Stimulated activated CD8-positive, alpha-beta memory T cell treated with anti-CD3 and anti-CD28 coated beads, Interleukin-15, amount 100 ng/mL, for 4 hours (primary cell): ENCODE results near the gene ADSS2.
"Not testable (repeated sequence)": the region's sequence is repeated elsewhere in the genome, so short reads cannot be mapped to it uniquely, and the experiment has no call there.

Source experiments
- DNase-seq, 2 donors: peaks; one replicate each; pipeline ENCODE4 v3.0.0-alpha.2; 2020; ENCODE audit warnings: low read depth in 2 of 2

The ADSS2 gene

DNA sequence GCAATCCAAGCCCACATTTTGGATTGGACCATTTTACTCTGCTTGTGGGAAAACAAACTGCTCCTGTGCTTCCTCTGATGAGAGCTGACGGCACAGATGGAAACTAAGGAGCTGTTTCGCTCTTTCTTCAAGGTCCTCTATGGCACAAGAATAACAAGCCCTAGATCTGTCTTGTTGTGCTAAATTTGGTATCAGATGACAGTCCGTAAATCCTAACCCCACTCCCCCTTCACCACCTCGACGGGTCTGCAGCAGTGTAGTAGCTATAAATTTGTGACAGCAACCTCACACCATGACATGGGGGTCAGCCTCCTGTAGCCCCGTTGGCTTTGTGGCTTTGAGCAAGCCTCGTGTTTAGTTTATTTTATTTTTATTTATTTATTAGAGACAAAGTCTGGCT lies 85.9 kb downstream of the ADSS2 start:
- DNase-seq, result no peak

DNA sequence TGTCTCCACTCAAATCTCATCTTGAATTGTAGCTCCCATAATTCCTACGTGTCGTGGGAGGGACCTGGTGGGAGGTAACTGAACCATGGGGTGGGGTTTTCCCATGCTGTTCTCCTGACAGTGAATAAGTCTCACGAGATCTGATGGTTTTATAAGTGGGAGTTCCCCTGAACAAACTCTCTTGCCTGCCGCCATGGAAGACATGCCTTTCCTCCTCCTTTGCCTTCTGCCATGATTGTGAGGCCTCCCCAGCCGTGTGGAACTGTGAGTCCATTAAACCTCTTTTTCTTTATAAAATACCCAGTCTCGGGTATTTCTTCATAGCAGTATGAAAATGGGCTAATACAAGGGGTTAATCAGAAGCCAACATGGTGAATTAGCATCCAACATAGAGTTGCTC lies 86.4 kb downstream of the ADSS2 start:
- not testable (repeated sequence) for DNase-seq

DNA sequence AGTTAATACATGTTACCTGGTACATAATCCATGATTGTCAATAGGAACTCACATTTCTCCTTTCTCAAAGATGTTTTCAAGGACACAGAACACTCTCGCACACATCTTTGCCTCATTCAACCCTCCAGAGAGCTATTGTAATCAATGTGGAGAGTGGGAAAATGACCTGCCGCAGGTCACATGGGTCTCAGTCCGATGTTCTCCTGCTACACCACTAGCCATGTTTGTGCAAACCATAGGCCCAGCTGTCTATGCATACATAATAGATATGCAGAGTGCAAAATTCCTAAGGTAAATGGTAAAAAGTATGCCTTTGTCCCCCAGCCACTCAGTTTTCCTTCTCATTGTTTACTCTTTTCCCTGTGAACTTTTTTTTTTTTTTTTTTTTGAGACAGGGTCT lies 89.2 kb downstream of the ADSS2 start:
- no peak for DNase-seq

DNA sequence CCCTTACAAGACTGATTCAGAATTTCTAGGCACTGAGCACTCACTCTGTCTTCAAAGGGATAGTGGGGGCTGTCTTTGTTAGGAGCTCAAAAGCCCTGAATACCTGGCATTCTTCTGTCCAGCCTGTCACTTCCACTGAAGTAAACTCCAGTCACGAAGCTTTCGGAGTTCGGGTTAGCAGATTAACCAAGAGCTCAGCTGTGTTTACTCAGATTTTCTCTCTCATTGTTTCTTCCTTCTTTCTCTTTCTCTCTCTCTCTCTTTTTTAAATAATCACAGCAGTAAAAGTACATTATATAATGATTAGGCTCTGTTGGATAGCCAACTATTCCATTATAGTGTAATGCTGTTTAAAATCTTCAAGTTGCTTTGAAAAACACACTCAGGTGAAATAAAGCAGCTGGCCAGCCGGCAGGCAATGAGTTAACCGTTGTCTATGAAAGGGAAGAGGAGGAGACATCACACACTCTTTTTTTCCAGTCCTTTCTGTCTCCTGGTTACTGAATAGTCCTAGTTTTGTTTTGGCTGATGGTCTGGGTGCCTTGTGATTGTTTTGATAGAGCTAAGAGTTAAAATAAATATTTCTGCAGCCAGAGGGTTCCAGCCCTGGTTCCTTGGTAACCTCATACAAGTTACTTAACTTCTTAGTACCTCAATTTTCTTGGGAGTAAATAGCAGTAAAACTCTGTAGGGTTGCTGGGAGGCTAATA lies 89.8 kb downstream of the ADSS2 start:
- DNase-seq, result no peak
